Measurements from ENCODE around the gene IGSF21.

GRCh38 chr1:18109058-18109755 lies 1.6 kb downstream of the IGSF21 start:
- TF ChIP-seq, protein P1, sequence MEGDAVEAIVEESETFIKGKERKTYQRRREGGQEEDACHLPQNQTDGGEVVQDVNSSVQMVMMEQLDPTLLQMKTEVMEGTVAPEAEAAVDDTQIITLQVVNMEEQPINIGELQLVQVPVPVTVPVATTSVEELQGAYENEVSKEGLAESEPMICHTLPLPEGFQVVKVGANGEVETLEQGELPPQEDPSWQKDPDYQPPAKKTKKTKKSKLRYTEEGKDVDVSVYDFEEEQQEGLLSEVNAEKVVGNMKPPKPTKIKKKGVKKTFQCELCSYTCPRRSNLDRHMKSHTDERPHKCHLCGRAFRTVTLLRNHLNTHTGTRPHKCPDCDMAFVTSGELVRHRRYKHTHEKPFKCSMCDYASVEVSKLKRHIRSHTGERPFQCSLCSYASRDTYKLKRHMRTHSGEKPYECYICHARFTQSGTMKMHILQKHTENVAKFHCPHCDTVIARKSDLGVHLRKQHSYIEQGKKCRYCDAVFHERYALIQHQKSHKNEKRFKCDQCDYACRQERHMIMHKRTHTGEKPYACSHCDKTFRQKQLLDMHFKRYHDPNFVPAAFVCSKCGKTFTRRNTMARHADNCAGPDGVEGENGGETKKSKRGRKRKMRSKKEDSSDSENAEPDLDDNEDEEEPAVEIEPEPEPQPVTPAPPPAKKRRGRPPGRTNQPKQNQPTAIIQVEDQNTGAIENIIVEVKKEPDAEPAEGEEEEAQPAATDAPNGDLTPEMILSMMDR (IDR thresholded peaks at IDR 0.05), result no peak
- TF ChIP-seq POLR2A (IDR thresholded peaks at IDR 0.05), result no peak
- TF ChIP-seq POLR2AphosphoS5 (IDR thresholded peaks at IDR 0.05), result no peak

Data from prostate gland (tissue), 2 donors.